ENCODE data around the gene S100PBP.

Gene S100PBP

GRCh38 chr1:32888677-32889420 lies 71.4 kb downstream of the S100PBP start:
- DNase-seq = no peak

DNA sequence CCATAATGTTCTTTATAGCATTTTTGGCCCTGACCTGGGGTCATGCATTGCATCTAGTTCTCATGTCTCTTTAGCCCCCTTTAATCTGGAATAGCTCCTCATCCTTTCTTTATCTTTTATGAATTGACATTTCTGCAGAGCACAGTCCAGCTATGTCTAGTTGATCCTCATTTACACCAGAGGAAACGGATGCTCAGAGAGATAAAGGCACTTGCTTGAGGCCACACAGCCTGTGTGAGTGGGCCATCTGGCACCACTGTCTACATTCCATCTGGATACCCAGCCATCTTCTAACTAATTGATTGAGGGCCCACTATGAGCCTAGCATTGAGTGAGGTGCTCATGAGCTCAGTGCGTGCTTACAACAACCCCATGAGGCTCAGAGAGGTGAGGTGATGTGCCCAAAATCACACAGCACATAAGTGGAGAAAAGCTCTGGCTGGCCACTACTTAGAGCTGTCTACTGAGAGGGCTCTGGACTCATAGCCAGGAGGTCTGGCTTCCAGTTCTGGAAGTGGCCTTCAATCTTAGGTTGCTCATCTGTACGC lies 72.4 kb downstream of the S100PBP start:
- DNase-seq = no peak

GRCh38 chr1:32890516-32891240 lies 73.2 kb downstream of the S100PBP start:
- no peak for DNase-seq

DNA sequence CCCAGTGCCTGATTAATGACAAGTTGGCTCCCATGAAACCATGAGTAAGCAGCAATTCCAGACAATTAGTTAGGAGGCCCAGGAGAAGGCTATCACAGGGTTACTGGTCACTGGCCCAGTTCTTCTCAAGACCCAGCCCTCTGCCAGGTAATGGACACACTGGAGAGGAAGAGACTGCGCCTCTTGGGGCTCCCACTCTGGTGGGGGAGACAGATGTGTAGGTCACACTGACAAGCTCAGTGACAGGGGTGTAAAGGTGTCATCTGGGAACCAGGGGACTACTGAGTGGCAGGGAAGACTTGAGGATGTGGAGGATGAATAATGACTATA lies 73.8 kb downstream of the S100PBP start:
- DNase-seq = no peak

- DNase-seq = no peak
Measured at GRCh38 chr1:32891630-32892029, 74.2 kb downstream of the S100PBP start.

DNA sequence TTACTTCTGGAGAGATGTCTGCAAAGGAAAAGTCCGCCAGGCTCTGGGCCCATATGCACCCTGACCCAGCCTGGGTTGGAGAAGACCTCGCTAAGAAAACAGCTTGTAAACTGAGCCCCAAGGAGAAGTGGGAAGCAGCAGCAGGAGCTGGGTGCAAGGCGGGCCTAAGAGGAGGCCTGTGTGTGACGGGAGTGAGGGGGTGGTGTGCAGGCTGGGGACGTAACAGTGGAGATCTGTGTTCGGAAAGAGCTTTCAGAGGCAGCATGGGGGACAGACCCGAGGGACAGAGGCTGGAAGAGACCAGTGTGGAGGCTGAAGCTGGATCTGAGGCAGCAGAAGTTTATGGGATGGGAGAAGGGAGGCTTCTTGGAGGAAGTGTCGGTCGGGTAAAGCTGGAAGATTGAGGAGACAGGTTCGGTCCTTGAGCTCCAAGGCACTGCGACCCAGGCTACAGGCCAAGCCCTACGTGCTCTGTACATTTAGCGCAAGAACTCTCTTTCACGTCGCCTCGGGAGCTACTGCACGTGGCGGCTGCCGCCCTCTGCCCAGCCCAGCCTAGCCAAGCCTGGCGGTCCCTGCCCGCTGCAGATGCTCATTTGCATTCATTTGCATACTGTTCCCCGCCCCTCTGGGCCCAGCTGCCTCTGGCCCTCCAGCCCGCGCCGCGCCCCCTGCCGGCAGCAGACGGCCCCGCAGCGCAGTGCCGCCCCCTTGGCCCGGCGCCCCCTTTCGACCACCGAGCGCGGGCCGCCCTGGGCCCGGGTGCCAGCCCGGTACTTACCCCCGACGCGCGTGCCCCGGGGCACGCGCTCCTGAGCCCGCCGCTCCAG lies 75.1 kb downstream of the S100PBP start:
- DNase-seq = no peak

DNA sequence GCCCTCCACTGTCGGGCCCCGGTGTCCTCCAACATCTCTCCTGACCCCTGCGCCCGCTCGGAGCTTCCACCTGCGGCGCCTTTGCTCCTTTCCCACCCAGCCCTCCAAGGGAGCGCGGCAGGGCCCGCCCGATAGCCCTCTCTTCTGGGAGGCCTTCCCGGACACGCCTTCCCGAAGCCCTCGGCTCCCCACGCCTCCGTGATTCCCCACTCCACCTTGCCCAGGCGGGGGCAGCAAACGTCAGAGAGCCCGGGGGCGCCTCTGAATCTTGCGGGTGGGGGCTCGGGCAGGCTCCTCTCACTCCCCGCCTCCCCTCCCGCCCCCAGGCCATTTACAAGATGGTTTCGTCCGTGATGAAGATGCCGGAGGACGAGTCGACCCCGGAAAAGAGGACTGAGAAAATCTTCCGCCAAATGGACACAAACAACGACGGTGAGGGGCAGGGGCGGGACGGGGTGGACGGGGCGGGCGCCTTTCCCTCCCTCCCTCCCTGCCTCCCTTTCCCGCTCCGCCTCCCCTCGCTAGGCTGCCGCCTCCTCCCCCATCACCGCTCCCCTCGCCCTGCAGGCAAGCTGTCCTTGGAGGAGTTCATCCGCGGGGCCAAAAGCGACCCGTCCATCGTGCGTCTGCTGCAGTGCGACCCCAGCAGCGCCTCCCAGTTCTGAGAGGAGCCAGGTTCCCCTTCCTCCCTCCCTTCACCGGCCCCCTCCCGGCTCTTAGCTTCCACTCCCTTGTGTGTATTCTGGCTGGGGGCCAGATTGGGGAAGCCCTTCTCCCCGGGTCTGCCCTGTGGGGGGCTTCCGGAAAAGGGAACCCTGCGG lies 76.0 kb downstream of the S100PBP start:
- DNase-seq = no peak

DNA sequence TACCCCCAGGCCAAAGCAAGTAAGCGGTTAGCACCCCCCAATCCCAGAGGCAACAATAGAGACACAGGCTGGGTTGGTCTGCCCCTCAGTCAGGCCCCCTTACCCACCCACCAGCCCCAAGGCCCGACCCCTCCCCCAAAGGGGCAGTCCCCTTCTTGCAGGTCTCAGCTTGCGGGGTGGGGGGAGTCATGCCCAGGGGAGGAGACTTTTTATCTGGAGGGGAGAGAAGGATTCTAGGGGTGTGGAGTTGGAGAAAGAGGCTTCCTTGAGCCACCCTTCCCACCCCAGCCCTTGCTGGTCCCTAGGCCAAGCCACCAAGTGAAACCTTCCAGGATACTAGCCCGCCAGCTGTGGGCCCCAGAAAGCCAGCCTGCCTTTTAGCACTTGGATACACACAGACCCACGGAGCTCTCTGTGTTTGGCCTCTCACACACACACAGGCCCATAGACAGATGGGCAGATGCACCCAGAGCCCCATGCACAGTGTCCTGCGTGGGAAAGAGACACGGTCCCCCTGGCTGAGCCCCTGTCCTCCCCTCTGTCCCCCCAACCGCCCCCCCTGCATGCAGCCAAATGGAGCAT lies 76.7 kb downstream of the S100PBP start:
- no peak for DNase-seq

DNA sequence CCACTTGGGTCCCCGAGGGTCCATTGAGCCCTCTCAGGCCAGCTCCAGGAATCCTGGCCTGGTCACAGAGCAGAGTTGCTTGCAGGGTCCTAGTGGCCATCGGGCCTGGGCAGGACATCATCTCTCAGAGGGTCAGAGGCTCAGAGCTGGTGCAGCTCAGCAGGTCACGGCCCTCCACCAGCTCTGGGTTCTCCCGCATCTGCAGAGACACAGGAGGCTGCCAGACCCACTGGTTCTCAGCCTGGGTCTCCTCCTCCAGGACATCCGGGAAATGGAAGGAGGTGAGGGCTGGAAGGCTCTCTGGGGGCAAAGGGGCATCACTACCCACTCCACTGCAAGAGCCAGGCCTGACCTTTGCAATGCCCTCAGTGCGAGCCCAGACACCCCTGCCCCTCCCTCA lies 77.2 kb downstream of the S100PBP start:
- no peak for DNase-seq

- no peak for DNase-seq
Measured at GRCh38 chr1:32895325-32896215, 78.1 kb downstream of the S100PBP start.

DNA sequence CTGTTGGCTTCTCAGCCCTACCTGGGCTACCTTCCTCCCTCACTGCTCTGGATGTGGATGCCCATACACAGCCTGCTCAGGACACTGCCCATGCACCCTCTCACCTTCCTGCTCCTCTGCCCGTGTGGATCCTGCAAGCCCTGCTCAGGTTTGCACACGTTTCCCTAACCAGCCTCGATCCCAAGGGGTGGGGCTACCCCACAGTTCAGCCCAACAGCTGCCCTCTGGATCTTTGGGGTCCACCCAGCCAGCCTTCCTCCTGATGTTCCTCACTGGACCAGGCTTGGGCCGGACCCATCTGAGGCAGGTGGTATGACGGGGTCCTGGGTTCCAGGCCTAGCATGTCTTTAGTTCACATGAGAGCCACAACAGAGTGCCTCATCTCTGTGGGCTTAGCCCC lies 79.0 kb downstream of the S100PBP start:
- no peak for DNase-seq

DNA sequence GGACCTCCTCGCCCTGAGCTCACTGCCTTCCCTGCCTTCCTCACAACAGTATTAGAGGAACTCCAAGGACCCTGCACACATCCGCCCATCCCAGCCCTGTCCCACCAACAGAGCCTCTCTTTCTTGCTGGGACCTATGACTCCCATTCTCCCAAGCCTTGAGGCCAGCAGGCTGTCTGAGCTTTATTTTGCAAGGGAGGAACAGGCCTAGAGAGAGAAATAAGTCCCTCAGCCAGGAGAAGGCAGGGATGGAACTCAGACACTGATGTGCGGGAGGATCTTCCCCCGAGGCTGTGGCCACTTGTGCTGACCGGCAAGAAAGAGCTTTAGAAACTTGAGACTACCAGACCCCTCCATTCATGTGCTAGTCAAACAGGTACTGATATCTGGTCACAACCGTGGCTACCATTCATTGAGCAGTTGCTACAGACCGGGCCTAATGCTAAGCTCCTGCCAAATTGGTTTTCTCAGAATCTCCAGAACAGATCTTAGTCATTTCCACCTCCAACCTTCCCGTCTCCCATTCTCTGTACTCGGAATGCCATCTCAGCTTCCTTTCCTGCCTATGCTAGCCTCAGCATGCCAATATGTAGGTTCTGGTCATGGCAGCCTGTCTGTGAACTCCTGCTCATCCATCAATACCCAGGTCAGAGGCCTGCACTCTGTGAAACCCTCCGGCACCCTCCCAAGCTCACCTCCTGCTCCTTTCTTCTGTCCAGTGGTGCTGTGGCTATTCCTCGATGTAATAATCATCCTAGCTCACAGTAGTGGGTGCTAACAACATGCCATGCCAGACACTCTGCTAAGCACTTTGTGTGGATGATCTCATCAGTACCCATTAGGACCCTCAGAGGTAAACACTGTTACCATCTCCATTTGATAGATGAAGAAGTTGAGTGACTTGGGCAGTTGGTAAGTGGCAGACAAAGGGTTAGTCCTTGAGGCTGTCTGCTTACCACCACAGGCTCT lies 79.9 kb downstream of the S100PBP start:
- DNase-seq = no peak

DNA sequence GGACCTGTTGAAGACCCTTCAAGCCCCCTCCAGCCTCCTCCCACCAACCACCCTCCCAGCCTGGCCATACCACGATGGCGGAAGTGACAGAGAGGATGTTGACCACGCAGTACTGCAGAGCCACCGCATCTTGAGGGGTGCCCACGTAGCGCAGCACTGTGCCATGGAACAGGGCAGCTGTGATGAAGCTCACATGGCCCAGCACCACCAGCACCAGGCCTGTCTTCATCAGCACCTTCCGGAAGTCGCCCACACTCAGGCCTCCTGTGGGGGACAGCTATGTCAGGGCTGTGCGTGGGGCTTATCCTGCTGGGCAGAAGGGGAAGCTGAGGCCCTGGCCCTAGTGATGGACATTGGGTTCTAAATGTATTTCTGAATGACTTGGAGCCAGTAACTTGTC lies 80.6 kb downstream of the S100PBP start:
- no peak for DNase-seq

DNA sequence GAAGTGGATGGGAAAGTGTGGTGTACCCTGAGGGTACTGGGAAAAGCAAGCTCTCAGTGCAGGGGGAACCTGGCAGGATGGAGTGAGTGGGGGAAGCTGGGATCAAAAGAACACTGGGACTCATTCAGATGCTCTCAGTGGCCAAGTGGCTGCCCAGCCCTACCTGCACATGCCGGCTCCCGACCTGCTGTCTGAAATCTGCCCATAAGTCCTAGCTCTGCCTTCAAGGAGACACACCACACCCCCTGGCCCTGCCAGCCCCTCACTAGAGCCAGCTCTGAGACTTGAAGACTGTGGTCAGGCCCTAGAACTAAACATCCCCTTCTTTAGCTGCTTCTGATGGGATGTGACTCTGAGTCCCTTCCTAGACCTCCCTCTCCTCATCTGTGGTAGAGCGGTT lies 81.5 kb downstream of the S100PBP start:
- no peak for DNase-seq

DNA sequence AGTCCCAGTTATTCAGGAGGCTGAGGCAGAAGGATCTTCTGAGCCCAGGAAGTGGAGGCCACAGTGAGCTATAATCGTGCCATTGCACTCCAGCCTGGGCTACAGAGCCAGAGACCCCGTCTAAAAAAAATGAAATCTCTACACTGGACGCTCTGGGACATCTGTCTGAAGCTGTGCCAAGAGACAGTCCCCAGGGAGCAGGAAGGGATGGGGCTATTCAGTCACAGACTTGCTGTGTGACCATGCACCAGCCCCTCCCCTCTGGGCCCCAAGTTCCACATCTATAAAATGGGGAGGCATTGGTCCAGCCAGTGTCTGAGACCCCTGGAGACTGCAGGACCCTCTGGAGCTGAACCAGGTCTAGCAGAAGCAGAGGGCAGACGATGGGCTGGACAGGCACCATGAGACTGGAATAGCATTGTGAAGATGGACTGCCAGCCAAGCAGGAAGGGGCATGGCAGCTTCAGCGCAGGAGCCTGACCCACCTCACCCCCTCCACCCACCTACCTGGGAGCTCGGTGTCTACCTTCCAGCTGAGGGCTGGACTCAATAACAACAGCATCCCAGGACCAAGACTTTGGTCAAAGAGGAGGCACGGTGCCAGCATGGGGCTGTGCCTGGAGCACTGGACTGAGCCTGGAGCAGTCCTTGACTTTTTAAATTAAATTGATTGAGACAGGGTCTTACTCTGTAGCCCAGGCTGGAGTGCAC lies 82.3 kb downstream of the S100PBP start:
- DNase-seq = no peak

GRCh38 chr1:32900371-32900955 lies 83.0 kb downstream of the S100PBP start:
- DNase-seq = no peak

GRCh38 chr1:32900956-32901822 lies 83.7 kb downstream of the S100PBP start, which contains the start of gene TMEM54:
Gene TMEM54, minus strand, starts transcription at chr1:32901389. Its CDS starts 151 bp downstream, at chr1:32901238.
- DNase-seq = no peak
